Lung (tissue), 12 donors: ENCODE data around the gene CCHCR1. TPM values are rescaled to one million over a fixed set of nuclear protein-coding genes. Genes with fewer than 3 reads are reported as not detected.

Experiments
- ATAC-seq: fragments of 200-7000 bp; cut with Tn5 transposase; one replicate; pipeline ENCODE4 v1.9.1; 2020; ENCODE audit warnings: moderate number of reproducible peaks; ENCODE audit not compliant: insufficient read depth, low FRiP score
- DNase-seq, 3 donors: peaks; one replicate each; pipeline ENCODE4 v3.0.0-alpha.2; 2013 to 2017
- H3K27ac ChIP-seq, 2 donors: one replicate each; pipeline ENCODE4 v1.5.1; 2013; ENCODE audit warnings: mild to moderate bottlenecking in 2 of 2, moderate library complexity in 2 of 2, control low read depth in 1 of 2, inconsistent platforms in 1 of 2, low read depth in 1 of 2, low read length in 1 of 2
- H3K27me3 ChIP-seq, 3 donors: one replicate each; pipeline ENCODE4 v1.5.1; 2013; ENCODE audit warnings: low read length in 2 of 3; ENCODE audit not compliant: control insufficient read depth in 3 of 3, insufficient read depth in 3 of 3
- H3K36me3 ChIP-seq, 4 donors: one replicate each; pipeline ENCODE4 v1.5.1; 2013; ENCODE audit warnings: low read length in 4 of 4, mild to moderate bottlenecking in 1 of 4, moderate library complexity in 1 of 4; ENCODE audit not compliant: control insufficient read depth in 4 of 4, insufficient read depth in 4 of 4
- H3K4me1 ChIP-seq, 5 donors: one replicate each; pipeline ENCODE4 v1.5.1; 2013; ENCODE audit warnings: low read length in 5 of 5, mild to moderate bottlenecking in 2 of 5, moderate library complexity in 1 of 5; ENCODE audit not compliant: control insufficient read depth in 5 of 5, insufficient read depth in 5 of 5
- H3K4me3 ChIP-seq: one replicate; pipeline ENCODE4 v1.5.1; 2013; ENCODE audit warnings: mild to moderate bottlenecking, control low read depth, moderate library complexity
- H3K9ac ChIP-seq, 2 donors: one replicate each; pipeline ENCODE4 v1.5.1; 2013; ENCODE audit warnings: low read length in 2 of 2, control low read depth in 1 of 2; ENCODE audit not compliant: insufficient read depth in 1 of 2
- H3K9me3 ChIP-seq, 4 donors: one replicate each; pipeline ENCODE4 v1.5.1; 2013; ENCODE audit warnings: low read length in 3 of 4, mild to moderate bottlenecking in 1 of 4, moderate library complexity in 1 of 4; ENCODE audit not compliant: control insufficient read depth in 4 of 4, insufficient read depth in 3 of 4
- CTCF ChIP-seq: IDR thresholded peaks from 2 replicates; pipeline ENCODE4 v1.5.1; 2012; ENCODE audit warnings: mild to moderate bottlenecking; ENCODE audit errors: control extremely low read depth, extremely low read depth
- WGBS, 2 donors: extraction: QIAGEN DNeasy Blood & Tissue Kit; methylation state at CpG; one replicate each; pipeline ENCODE4 v1.1.7; 2013; 5-methylcytosine and 5-hydroxymethylcytosine counted together
- polyA plus RNA-seq, 2 donors: library from polyadenylated mRNA; stranded (reverse); fragments of 200-250 nt; gene quantifications; one replicate each; pipeline ENCODE4 v1.2.1, GENCODE V29; 2013
- total RNA-seq, 2 donors: library from RNA; depleted of rRNA in 1 of 2; stranded (reverse); fragments of >200 nt in 1 of 2; gene quantifications; one replicate each; pipeline ENCODE4 v1.2.1, GENCODE V29; 2014 to 2021
- donor health status: control.
- donor health status: control.
- donor health status: Bipolar disorder and iron deficiency.
- donor health status: healthy.
- donor health status: DM: yes; HTN: yes; CAD: no.

Gene CCHCR1
- total and polyA plus RNA-seq, 4 donors = 11.0 to 32.8 (median 17.2) TPM

GRCh38 chr6:31135710-31136109, 21.9 kb downstream of the CCHCR1 start:
- Histone ChIP-seq H3K4me3 (no peak overlapping the region), H3K27me3 (no peaks in the 10 kb centered on the region), H3K27ac (no peak overlapping the region), H3K9ac (no peak overlapping the region), H3K9me3 (no peaks in the 10 kb centered on the region), H3K36me3 (no peaks in the 10 kb centered on the region), H3K4me1 (peaks cover 0 to 10% (median 0%) of the 10 kb centered on the region in 5 donors)
- DNase-seq = no peak
- no peak for ATAC-seq
- WGBS, 2 donors = 92 to 95% methylated on average over 10 of the region's 10 CpGs
- TF ChIP-seq CTCF = no peak

GRCh38 chr6:31132806-31133205, 24.8 kb downstream of the CCHCR1 start:
- ATAC-seq = no peak
- no peak for DNase-seq
- H3K4me3 ChIP-seq = no peak overlapping the region
- H3K9me3 ChIP-seq = no peaks in the 10 kb centered on the region
- peaks cover 0 to 4% (median 0%) of the 10 kb centered on the region in 3 donors for H3K27me3 ChIP-seq
- no peak overlapping the region for H3K27ac ChIP-seq
- WGBS, 2 donors = 77 to 90% methylated on average over 6 of the region's 6 CpGs
- no peak for TF ChIP-seq CTCF
- peaks cover 0 to 2% (median 0%) of the 10 kb centered on the region in 5 donors for H3K4me1 ChIP-seq
- no peaks in the 10 kb centered on the region for H3K36me3 ChIP-seq
- no peak overlapping the region for H3K9ac ChIP-seq

GRCh38 chr6:31131595-31131994, 26.0 kb downstream of the CCHCR1 start:
- Histone ChIP-seq H3K27me3 (peaks cover 0 to 4% (median 0%) of the 10 kb centered on the region in 3 donors), H3K36me3 (no peaks in the 10 kb centered on the region), H3K27ac (no peak overlapping the region), H3K9ac (no peak overlapping the region), H3K4me3 (no peak overlapping the region), H3K9me3 (no peaks in the 10 kb centered on the region), H3K4me1 (peaks cover 0 to 2% (median 0%) of the 10 kb centered on the region in 5 donors)
- ATAC-seq = no peak
- DNase-seq = no peak
- TF ChIP-seq CTCF = no peak
- WGBS, 2 donors = 76 to 96% methylated on average over 3 of the region's 3 CpGs

GRCh38 chr6:31130751-31131150, 26.9 kb downstream of the CCHCR1 start:
- no peak overlapping the region for H3K4me3 ChIP-seq
- ATAC-seq (no peak), DNase-seq (no peak)
- H3K27ac ChIP-seq = no peak overlapping the region
- no peak overlapping the region for H3K9ac ChIP-seq
- H3K27me3 ChIP-seq = peaks cover 0 to 4% (median 0%) of the 10 kb centered on the region in 3 donors
- no peak for TF ChIP-seq CTCF
- peaks cover 0 to 4% (median 0%) of the 10 kb centered on the region in 5 donors for H3K4me1 ChIP-seq
- WGBS, 2 donors = 93 to 99% methylated on average over 3 of the region's 3 CpGs
- no peaks in the 10 kb centered on the region for H3K9me3 ChIP-seq
- no peaks in the 10 kb centered on the region for H3K36me3 ChIP-seq
